ENCODE results near the gene ERI3.

The ERI3 gene

GRCh38 chr1:44354840-44355581 is at the start of gene ERI3:
Gene ERI3 (minus strand): TSS chr1:44355257. CDS start chr1:44355026, 231 bp downstream.
- DNase-seq, result peak; percentile 95

- DNase-seq, result no peak
Observed at GRCh38 chr1:44401256-44402228, 46.5 kb upstream of the ERI3 start.

GRCh38 chr1:44390277-44390676 is 35.2 kb upstream of the ERI3 start:
- peak; percentile 20 for DNase-seq

- DNase-seq, result peak; percentile 48
Observed at GRCh38 chr1:44389437-44389836, 34.4 kb upstream of the ERI3 start.

- no peak for DNase-seq
Observed at GRCh38 chr1:44388551-44388950, 33.5 kb upstream of the ERI3 start.

- no peak for DNase-seq
Observed at GRCh38 chr1:44380666-44381177, 25.7 kb upstream of the ERI3 start.

- DNase-seq, result peak; percentile 35
Observed at GRCh38 chr1:44377925-44378784, 23.1 kb upstream of the ERI3 start.

GRCh38 chr1:44375547-44375946 is 20.5 kb upstream of the ERI3 start:
- no peak for DNase-seq

GRCh38 chr1:44371206-44371605 is 16.1 kb upstream of the ERI3 start:
- no peak for DNase-seq

GRCh38 chr1:44368471-44369151 is 13.6 kb upstream of the ERI3 start:
- no peak for DNase-seq

GRCh38 chr1:44367944-44368343 is 12.9 kb upstream of the ERI3 start:
- no peak for DNase-seq

- no peak for DNase-seq
Observed at GRCh38 chr1:44366371-44366975, 11.4 kb upstream of the ERI3 start.

- no peak for DNase-seq
Observed at GRCh38 chr1:44361478-44361877, 6.4 kb upstream of the ERI3 start.

GRCh38 chr1:44359234-44359935 is 4.3 kb upstream of the ERI3 start:
- DNase-seq, result no peak

- no peak for DNase-seq
Observed at GRCh38 chr1:44357710-44358109, 2.7 kb upstream of the ERI3 start.

- peak; percentile 15 for DNase-seq
Observed at GRCh38 chr1:44355582-44356305, 687 bp upstream of the ERI3 start.

GRCh38 chr1:44354268-44354839 is 703 bp downstream of the ERI3 start:
- no peak for DNase-seq

- DNase-seq, result no peak
Observed at GRCh38 chr1:44353604-44354003, 1.5 kb downstream of the ERI3 start.

- DNase-seq, result no peak
Observed at GRCh38 chr1:44351289-44351688, 3.8 kb downstream of the ERI3 start.

- no peak for DNase-seq
Observed at GRCh38 chr1:44348061-44348485, 7.0 kb downstream of the ERI3 start.

Data from MV-4-11 (cell line).